ENCODE results near the gene PTPN14. TPM values are rescaled to one million over a fixed set of nuclear protein-coding genes. Genes with fewer than 3 reads are reported as not detected.

Gene PTPN14
- total RNA-seq, 1 experiment from 2014 or later, result 76.4 TPM

GRCh38 chr1:214351551-214352277 is 199.7 kb downstream of the PTPN14 start:
- H3K27ac Mint-ChIP-seq, result no peak overlapping the region
- H2AK5ac ChIP-seq (ENCODE audit: insufficient read length, low read length), result no peak overlapping the region
- H3K4me2 ChIP-seq (ENCODE audit: insufficient read depth, insufficient read length, low read length), result no peak overlapping the region
- H2BK20ac ChIP-seq (ENCODE audit: low read depth, low read length, poor library complexity, severe bottlenecking), result no peak overlapping the region
- H3K23ac ChIP-seq (ENCODE audit: insufficient read length, low read depth, low read length), result no peak overlapping the region
- no peaks in the 10 kb centered on the region for H3K27me3 Mint-ChIP-seq (ENCODE audit: low read depth)
- H3K79me2 ChIP-seq (ENCODE audit: insufficient read depth, low read length), result no peaks in the 10 kb centered on the region
- H3K56ac ChIP-seq (ENCODE audit: insufficient read length, low read depth, low read length), result no peak overlapping the region
- H3K9ac ChIP-seq (ENCODE audit: extremely low read depth, insufficient read length, low read length), result no peak overlapping the region
- no peak for TF ChIP-seq CTCF (conservative IDR thresholded peaks at IDR 0.05)
- no peak overlapping the region for H2BK120ac ChIP-seq (ENCODE audit: low read depth, low read length, poor library complexity, severe bottlenecking)
- no peak overlapping the region for H3K18ac ChIP-seq (ENCODE audit: insufficient read length, low read depth, low read length)
- no peak overlapping the region for H4K8ac ChIP-seq (replicated peaks; ENCODE audit: insufficient read length, low read depth, low read length)
- no peak overlapping the region for H3K4ac ChIP-seq (ENCODE audit: low read depth, low read length)
- H2AFZ ChIP-seq (ENCODE audit: low read length), result no peak overlapping the region
- no peak overlapping the region for H4K91ac ChIP-seq (ENCODE audit: insufficient read length, low read depth, low read length)
- H3K4me1 ChIP-seq (ENCODE audit: insufficient read depth, low read length), result peaks cover 12% of the 10 kb centered on the region; the same call in 1 of the 2 replicates
- H3K4me1 Mint-ChIP-seq, result peaks cover 29 to 30% of the 10 kb centered on the region in 2 experiments
- no peak overlapping the region for H2BK15ac ChIP-seq (ENCODE audit: low read depth, low read length)
- H2BK12ac ChIP-seq (ENCODE audit: insufficient read length, low read depth, low read length), result no peak overlapping the region
- no peaks in the 10 kb centered on the region for H3K23me2 ChIP-seq (ENCODE audit: insufficient read length, low read depth, low read length, poor library complexity, severe bottlenecking)
- H4K5ac ChIP-seq (ENCODE audit: insufficient read length, low read depth, low read length), result no peak overlapping the region
- no peak overlapping the region for H3K4me3 Mint-ChIP-seq
- no peak overlapping the region for H3K14ac ChIP-seq (ENCODE audit: insufficient read depth, low read length)
- no peaks in the 10 kb centered on the region for H3K9me3 Mint-ChIP-seq
- no peak for DNase-seq
- H2BK5ac ChIP-seq (ENCODE audit: insufficient read length, low read length), result no peak overlapping the region
- peaks cover 13 to 58% (median 37%) of the 10 kb centered on the region in 3 experiments for H3K36me3 Mint-ChIP-seq (ENCODE audit: insufficient read depth in 1 of 3, low read depth in 3 of 3)
- H3K27ac ChIP-seq (ENCODE audit: insufficient read length, low read depth, low read length), result no peak overlapping the region
- H3K79me1 ChIP-seq (ENCODE audit: insufficient read depth, low read depth, low read length, poor library complexity, severe bottlenecking), result no peaks in the 10 kb centered on the region
- no peaks in the 10 kb centered on the region for H3K9me3 ChIP-seq (ENCODE audit: control insufficient read depth, low read depth, low read length)
- H3T11ph ChIP-seq (ENCODE audit: low read length), result no peak overlapping the region
- H4K20me1 ChIP-seq (ENCODE audit: control insufficient read depth, insufficient read depth, insufficient read length), result no peaks in the 10 kb centered on the region
- WGBS (ENCODE audit: extremely low coverage, insufficient read length, low lambda C conversion rate), result no CpG with 5 or more reads among the region's 2 CpGs
- no peaks in the 10 kb centered on the region for H3K27me3 ChIP-seq (ENCODE audit: insufficient read depth, low read length)
